Measurements from ENCODE around the gene DGKD.

- no peak for TF ChIP-seq POLR2AphosphoS5 (IDR thresholded peaks at IDR 0.05; ENCODE audit: low read depth, low read length)
- no peak for TF ChIP-seq TAF1 (IDR thresholded peaks at IDR 0.05; ENCODE audit: borderline replicate concordance, insufficient read depth, low read length)
- TF ChIP-seq REST (IDR thresholded peaks at IDR 0.05; ENCODE audit: insufficient read depth in 1 of 2, low read depth in 2 of 2, low read length in 2 of 2) = no peak
- TF ChIP-seq SIN3A (IDR thresholded peaks at IDR 0.05; ENCODE audit: borderline replicate concordance, insufficient read depth, low read length) = no peak
These were observed 109.8 kb downstream of the DGKD start for GRCh38 chr2:233464056-233464455.
